Spinal cord (tissue), 10 donors: ENCODE measurements around the gene TMED1. TPM values are rescaled to one million over a fixed set of nuclear protein-coding genes. Genes with fewer than 3 reads are reported as not detected.
A peak's percentile ranks its signal among the peaks of the same experiment; 100 is the strongest.

Experiments
- DNase-seq, 6 donors: peaks; one replicate each; pipeline versions ENCODE4 v3.0.0 to v3.0.0-alpha.2; 2013 to 2015; ENCODE audit warnings: low spot score in 6 of 6, low read depth in 4 of 6
- H3K27ac ChIP-seq: one replicate; pipeline ENCODE4 v1.5.1; 2013; ENCODE audit warnings: low read depth, low read length, control low read depth
- H3K27me3 ChIP-seq: one replicate; pipeline ENCODE4 v1.6.1; 2013; ENCODE audit warnings: low read length; ENCODE audit not compliant: control insufficient read depth, insufficient read depth
- H3K36me3 ChIP-seq: one replicate; pipeline ENCODE4 v1.6.1; 2013; ENCODE audit warnings: low read length; ENCODE audit not compliant: control insufficient read depth, insufficient read depth
- H3K4me1 ChIP-seq: one replicate; pipeline ENCODE4 v1.6.1; 2013; ENCODE audit warnings: low read length; ENCODE audit not compliant: control insufficient read depth, insufficient read depth
- H3K4me3 ChIP-seq: one replicate; pipeline ENCODE4 v1.5.1; 2013; ENCODE audit warnings: low read depth, low read length, control low read depth
- H3K9me3 ChIP-seq: one replicate; pipeline ENCODE4 v1.6.1; 2013; ENCODE audit warnings: low read length; ENCODE audit not compliant: control insufficient read depth, insufficient read depth
- WGBS: methylation state at CpG from one replicate; pipeline ENCODE4 v1.1.5; 2013; ENCODE audit warnings: missing lambda C conversion rate; ENCODE audit not compliant: insufficient coverage; 5-methylcytosine and 5-hydroxymethylcytosine counted together
- polyA plus RNA-seq, 2 donors: library from polyadenylated mRNA; unstranded; fragments of 120-200 nt; gene quantifications; one replicate each; pipeline ENCODE4 v1.2.1, GENCODE V29; 2013; ENCODE audit not compliant: insufficient read length in 2 of 2
- total RNA-seq, 2 donors: library from RNA; depleted of rRNA in 1 of 2; stranded (reverse); fragments of 120-200 nt in 1 of 2; fragments of >200 nt in 1 of 2; gene quantifications; one replicate each; pipeline versions ENCODE4 v1.2.3 to v1.2.4, GENCODE V29; 2013 to 2014
- donor health status: healthy.

The TMED1 gene
- total and polyA plus RNA-seq, 4 donors = 19.4 to 52.9 (median 36.3) TPM

DNA sequence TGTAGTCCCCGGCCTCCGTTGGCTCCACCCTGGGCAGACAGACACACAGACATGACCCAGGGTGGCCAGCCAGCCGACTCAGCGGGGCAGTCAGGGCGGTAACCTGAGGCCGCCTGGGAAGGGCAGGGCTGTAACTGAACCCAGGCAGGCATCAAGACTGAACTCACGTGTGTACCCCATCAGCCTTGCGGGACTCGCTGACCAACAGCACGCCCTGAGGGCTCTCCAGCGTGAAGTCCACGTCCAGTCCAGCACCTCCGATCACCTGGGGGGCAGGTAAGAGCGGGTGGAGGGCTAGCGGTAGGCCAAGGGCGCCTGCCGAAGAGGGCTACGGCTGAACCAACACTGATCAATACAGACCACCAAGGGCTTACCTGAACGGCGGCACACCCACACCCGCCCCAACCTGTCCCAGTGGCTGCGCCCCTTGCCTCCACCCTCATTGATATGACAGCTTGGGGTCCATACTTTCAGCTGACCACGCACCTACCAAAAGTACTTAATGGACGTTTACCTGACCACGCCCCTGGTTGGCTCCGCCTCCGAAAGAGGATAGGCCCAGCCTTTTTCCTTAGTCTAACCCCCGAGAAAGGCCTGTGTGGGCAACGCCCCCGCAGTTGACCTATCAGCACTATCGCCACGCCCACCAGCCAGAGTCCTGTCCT, 791 bp downstream of the TMED1 start:
- no peaks in the 10 kb centered on the region for H3K9me3 ChIP-seq
- H3K27me3 ChIP-seq = no peaks in the 10 kb centered on the region
- peaks cover 24% of the 10 kb centered on the region for H3K4me1 ChIP-seq
- 51% methylated on average over 32 of the region's 32 CpGs for WGBS
- peaks cover 50% of the 10 kb centered on the region for H3K36me3 ChIP-seq
- H3K27ac ChIP-seq = peak overlapping the region; percentile 100
- peak overlapping the region; percentile 100 for H3K4me3 ChIP-seq
- no peak for DNase-seq

DNA sequence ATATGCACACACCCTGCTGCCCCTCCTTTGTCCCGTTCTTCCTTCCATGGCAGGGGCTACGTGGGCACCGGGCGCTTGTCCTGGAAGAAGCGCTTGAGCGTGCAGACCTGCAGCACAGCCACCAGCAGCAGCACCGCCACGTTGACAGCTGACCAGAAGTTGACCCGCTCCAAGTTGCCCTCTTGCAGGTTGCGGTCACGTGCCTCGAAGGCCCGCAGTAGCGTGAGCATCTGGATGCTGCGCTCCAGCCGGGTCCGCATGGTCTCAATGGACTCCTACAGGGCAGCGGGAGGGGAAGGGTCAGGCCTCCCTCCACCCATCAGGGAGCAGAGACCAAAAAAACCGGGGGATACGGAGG, 3.1 kb downstream of the TMED1 start:
- no peak overlapping the region for H3K27ac ChIP-seq
- H3K36me3 ChIP-seq = peaks cover 69% of the 10 kb centered on the region

DNA sequence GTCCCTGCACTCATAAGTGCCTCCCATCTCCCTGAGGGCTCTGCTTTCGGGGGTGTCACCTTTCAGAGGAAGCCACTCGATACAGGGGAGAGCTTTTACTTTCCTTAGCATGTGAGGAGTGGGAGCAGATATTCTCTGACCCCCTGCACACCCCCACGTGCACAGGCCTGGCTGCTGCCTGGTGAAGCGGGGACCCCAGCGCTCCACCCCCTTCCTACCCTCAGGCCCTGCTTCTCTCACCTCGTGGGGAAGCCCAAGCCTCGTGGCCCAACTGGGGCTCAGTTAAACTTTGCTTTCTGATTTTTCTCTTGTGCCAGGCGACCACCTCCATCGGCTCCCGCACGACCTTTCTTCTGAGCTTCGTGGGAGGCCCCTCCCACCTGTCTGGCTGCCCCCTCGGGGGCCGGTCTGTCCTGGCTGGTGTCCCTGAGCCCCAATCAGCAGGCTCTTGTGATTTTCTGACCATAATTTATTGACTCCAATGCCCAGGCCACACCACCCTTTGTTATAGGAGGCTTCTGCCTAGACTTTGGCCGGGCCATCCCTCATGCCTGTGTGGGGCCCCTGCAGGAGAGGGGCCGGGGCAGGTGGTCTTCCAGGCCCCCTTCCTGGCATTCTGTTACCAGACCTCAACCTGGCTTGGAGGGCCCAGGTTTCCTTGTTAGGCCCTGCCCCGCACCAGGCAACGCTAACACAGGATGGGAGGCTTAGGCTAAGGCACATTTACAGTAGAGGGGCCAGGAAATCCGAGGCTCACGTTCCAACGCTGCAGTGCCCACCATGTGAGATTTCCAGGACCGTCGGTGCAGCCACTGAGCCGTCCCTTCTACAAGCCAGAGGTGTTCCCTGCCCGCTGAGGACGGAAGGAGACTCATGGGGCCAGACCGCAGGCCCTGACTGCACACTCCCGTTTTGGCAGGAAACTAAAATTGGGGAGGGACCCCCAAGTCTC, 3.7 kb downstream of the TMED1 start:
- no peak overlapping the region for H3K27ac ChIP-seq
- no peaks in the 10 kb centered on the region for H3K9me3 ChIP-seq
- H3K27me3 ChIP-seq = no peaks in the 10 kb centered on the region
- peaks cover 24% of the 10 kb centered on the region for H3K4me1 ChIP-seq
- H3K4me3 ChIP-seq = no peak overlapping the region
- 81% methylated on average over 26 of the region's 28 CpGs for WGBS
- no peak for DNase-seq
- H3K36me3 ChIP-seq = peaks cover 75% of the 10 kb centered on the region

More for the DNA sequence above, 3.1 kb downstream of the TMED1 start:
- DNase-seq = no peak
- peaks cover 24% of the 10 kb centered on the region for H3K4me1 ChIP-seq
- H3K9me3 ChIP-seq = no peaks in the 10 kb centered on the region
- no peak overlapping the region for H3K4me3 ChIP-seq
- 84% methylated on average over 16 of the region's 20 CpGs for WGBS
- no peaks in the 10 kb centered on the region for H3K27me3 ChIP-seq

DNA sequence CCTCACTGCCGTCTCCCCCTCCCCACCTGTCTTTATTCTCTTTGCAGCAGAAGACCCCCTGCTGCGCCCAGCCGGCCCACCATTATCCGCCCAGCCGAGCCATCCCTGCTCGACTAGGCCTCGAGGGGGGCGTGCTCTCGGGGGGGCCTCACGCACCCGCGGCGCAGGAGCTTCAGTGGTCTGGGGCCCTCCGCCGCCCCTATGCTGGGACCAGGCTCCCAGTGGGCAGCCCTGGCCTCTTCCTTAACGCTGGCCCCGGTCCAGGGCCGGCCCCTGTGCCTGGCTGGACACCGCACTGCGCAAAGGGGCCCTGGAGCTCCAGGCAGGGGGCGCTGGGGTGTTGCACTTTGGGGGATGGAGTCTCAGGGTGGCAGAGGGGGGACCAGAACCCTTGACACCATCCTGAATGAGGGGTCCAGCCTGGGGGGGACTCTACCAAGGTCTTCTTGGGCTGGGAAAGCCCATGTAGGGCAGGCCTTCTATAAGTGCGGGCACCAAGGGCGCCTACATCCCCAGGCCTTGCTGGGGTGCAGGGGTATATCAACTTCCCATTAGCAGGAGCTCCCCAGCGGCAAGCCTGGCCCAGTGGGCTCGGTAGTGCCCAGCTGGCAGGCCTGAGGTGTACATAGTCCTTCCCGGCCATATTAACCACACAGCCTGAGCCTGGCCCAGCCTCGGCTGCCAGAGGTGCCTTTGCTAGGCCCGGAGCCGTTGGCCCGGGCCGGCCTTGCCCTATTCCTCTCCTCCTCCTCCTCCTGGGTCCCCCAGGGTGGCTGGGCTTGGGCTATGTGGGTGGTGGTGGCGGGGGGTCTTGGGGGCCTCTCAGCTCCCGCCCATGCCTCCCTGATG, 4.9 kb downstream of the TMED1 start:
- 65% methylated on average over 25 of the region's 33 CpGs for WGBS
- Histone ChIP-seq H3K27ac (no peak overlapping the region), H3K27me3 (no peaks in the 10 kb centered on the region), H3K9me3 (no peaks in the 10 kb centered on the region), H3K4me1 (peaks cover 16% of the 10 kb centered on the region), H3K4me3 (no peak overlapping the region), H3K36me3 (peaks cover 84% of the 10 kb centered on the region)
- no peak for DNase-seq

DNA sequence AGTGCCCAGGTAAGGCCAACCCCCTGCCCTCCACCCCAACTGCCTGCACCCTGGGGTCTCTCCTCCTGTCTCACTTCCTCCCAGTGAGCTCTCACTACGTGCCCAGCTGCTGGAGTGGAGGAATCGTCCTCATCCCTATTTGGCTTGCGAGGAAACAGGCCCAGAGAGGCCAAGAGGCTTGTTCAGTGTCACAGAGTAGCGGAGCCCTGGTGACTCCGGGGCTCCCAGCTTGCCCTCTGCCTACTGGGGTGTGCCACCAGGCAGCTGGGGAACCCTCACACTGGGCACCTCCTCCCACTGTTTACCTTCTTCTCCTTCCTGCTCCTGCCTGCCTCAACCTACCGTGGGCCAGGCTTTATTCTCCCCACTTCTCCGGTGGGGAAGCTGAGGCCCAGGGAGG, 5.6 kb downstream of the TMED1 start:
- peaks cover 92% of the 10 kb centered on the region for H3K36me3 ChIP-seq
- no peaks in the 10 kb centered on the region for H3K9me3 ChIP-seq
- no peaks in the 10 kb centered on the region for H3K27me3 ChIP-seq
- peaks cover 8% of the 10 kb centered on the region for H3K4me1 ChIP-seq
- DNase-seq = no peak
- no peak overlapping the region for H3K27ac ChIP-seq
- WGBS = 86% methylated on average over 7 of the region's 7 CpGs
- H3K4me3 ChIP-seq = no peak overlapping the region

DNA sequence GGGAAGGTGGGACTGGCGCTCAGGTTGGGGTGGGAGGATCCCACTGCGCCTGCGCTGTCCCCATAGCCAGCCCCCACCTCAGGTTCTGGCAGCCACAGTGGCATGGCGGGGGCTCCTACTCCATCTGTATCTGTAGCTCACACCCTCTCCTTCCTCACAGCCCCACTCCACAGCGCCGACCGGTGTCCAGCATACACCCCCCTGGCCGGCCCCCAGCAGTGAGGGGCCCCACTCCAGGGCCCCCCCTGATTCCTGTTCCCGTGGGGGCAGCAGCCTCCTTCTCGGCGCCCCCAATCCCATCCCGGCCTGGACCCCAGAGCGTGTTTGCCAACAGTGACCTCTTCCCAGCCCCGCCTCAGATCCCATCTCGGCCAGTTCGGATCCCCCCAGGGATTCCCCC, 6.0 kb downstream of the TMED1 start:
- WGBS = 87% methylated on average over 13 of the region's 16 CpGs
- peaks cover 4% of the 10 kb centered on the region for H3K4me1 ChIP-seq
- no peaks in the 10 kb centered on the region for H3K9me3 ChIP-seq
- H3K4me3 ChIP-seq = no peak overlapping the region
- H3K36me3 ChIP-seq = peaks cover 91% of the 10 kb centered on the region
- no peak for DNase-seq
- no peak overlapping the region for H3K27ac ChIP-seq
- no peaks in the 10 kb centered on the region for H3K27me3 ChIP-seq

DNA sequence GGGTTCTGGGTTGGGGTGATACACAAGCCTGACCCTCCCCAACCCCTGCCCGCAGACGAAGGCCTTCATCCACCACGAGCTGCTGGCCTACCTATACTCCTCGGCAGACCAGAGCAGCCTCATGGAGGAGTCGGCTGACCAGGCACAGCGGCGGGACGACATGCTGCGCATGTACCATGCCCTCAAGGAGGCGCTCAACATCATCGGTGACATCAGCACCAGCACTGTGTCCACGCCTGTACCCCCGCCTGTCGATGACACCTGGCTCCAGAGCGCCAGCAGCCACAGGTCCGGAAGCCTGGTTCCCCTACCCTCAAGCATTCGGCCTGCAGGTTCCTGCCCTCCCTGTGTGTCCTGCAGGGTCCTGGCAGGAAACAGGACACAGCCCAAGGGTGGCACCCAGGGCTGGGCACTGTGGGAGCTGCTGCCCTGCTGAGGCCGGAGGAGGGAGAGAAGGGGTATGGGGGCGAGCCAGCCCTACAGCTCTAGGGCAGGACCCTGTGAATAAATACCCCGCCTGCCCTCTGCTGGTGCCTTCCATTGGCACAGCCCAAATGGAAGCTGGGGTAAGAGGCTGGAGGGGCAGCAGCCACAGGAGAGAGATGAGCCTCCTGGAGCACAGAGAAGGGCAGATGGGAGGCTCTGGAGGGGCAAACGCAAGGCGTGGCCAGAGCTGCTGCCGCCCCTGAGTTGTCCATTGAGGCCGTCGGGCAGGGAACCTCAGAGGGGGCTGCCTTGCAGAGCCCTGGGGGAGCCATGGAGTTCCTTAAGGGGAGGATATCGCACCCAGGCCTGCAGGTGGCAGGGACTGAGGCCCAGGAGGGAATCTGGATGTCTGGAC, 6.8 kb downstream of the TMED1 start:
- no peak for DNase-seq
- Histone ChIP-seq H3K27ac (no peak overlapping the region), H3K4me1 (no peaks in the 10 kb centered on the region), H3K36me3 (peaks cover 93% of the 10 kb centered on the region), H3K4me3 (no peak overlapping the region), H3K27me3 (no peaks in the 10 kb centered on the region), H3K9me3 (no peaks in the 10 kb centered on the region)
- WGBS = 91% methylated on average over 26 of the region's 26 CpGs

DNA sequence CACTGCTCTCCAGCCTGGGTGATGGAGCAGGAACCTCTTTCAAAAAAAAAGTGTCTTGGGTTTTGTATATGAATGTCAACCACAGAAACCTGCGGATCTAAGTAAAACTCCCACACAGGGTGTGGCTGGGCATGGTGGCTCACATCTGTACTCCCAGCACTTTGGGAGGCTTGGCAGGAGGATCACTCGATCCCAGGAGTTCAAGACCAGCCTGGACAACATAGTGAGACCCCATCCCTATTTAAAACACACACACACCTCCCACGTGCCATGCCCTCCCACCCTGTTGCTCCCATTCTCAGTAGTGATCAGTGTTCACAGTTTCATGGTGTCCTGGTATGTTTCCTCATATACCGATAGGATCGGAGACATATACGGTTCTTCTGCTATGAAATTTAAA, 9.2 kb downstream of the TMED1 start:
- Histone ChIP-seq H3K4me3 (no peak overlapping the region), H3K36me3 (peaks cover 92% of the 10 kb centered on the region), H3K4me1 (no peaks in the 10 kb centered on the region), H3K27ac (no peak overlapping the region), H3K9me3 (no peaks in the 10 kb centered on the region), H3K27me3 (no peaks in the 10 kb centered on the region)
- DNase-seq = no peak
- WGBS = 100% methylated on average over 3 of the region's 6 CpGs

DNA sequence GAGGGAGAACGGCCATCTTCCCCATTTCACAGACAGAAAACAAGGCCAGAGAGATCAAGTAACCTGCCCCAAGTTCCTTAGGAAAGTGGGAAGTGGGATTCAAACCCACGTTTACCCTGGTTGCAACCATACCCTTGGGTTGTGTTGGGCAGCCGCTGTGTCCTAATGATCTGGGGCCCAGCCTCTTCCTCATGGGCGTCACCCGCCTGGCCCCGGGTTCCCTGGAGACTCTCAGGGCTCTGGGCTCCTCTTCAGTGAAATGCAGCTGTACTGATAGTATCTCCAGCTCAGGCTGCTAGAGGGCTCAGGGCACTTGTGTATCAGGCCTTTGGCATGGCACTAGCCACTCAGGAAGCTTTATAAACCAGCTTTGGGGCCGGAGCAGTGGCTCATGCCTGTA, 9.8 kb downstream of the TMED1 start:
- Histone ChIP-seq H3K36me3 (peaks cover 92% of the 10 kb centered on the region), H3K9me3 (no peaks in the 10 kb centered on the region), H3K27me3 (no peaks in the 10 kb centered on the region), H3K4me1 (no peaks in the 10 kb centered on the region), H3K4me3 (no peak overlapping the region), H3K27ac (no peak overlapping the region)
- 91% methylated on average over 6 of the region's 7 CpGs for WGBS
- DNase-seq = no peak
